ENCODE data around the gene CHRNA1. TPM values are rescaled to one million over a fixed set of nuclear protein-coding genes. Genes with fewer than 3 reads are reported as not detected.

Gene CHRNA1
- total RNA-seq, 1 experiment from 2014 or later: not detected

GRCh38 chr2:174748948-174749347, 15.3 kb downstream of the CHRNA1 start:
- H3K27me3 Mint-ChIP-seq (ENCODE audit: unreplicated experiment): peaks cover 22% of the 10 kb centered on the region
- no peaks in the 10 kb centered on the region for H3K36me3 Mint-ChIP-seq (ENCODE audit: insufficient read depth, unreplicated experiment)
- intact Hi-C loops (cut with micrococcal nuclease; ENCODE audit: unreplicated experiment): loop anchor here (2.0 kb wide), 1 partner anchor 48 kb away; no protein-coding TSS in a partner anchor

DNA sequence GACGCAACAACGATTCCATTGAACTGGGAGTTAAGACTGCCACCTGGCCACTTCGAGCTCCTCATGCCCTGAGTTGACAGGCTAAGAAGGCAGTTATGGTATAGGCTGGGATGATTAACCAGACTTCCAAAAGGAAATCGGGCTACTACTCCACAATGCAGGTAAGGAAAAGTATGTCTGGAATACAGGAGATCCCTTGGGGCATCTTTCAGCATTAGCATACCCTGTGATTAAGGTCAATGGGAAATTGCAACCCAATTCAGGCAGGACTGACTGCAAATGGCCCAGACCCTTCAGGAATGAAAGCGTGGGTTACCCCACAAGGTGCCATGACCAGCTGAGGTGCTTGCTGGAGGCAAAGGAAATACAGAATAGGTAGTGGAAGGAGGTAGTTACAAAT, 19.1 kb downstream of the CHRNA1 start:
- Mint-ChIP-seq H3K27ac (ENCODE audit: unreplicated experiment) (no peak overlapping the region), H3K4me3 (ENCODE audit: low read depth, unreplicated experiment) (no peak overlapping the region), H3K27me3 (ENCODE audit: unreplicated experiment) (peaks cover 50% of the 10 kb centered on the region), H3K4me1 (ENCODE audit: low read depth, unreplicated experiment) (no peaks in the 10 kb centered on the region), H3K9me3 (ENCODE audit: low read depth, unreplicated experiment) (no peaks in the 10 kb centered on the region), H3K36me3 (ENCODE audit: insufficient read depth, unreplicated experiment) (no peaks in the 10 kb centered on the region)
- BruUV-seq (replicated peaks): no TSS peak
- no peak for DNase-seq
- TF ChIP-seq CTCF (IDR thresholded peaks at IDR 0.05; ENCODE audit: unreplicated experiment): no peak
- intact Hi-C loops (cut with micrococcal nuclease; ENCODE audit: unreplicated experiment): no loop called here
- CTCF ChIA-PET: no interaction called here

More at GRCh38 chr2:174748948-174749347, 15.3 kb downstream of the CHRNA1 start:
- H3K4me3 Mint-ChIP-seq (ENCODE audit: low read depth, unreplicated experiment): no peak overlapping the region
- H3K9me3 Mint-ChIP-seq (ENCODE audit: low read depth, unreplicated experiment): no peaks in the 10 kb centered on the region
- H3K27ac Mint-ChIP-seq (ENCODE audit: unreplicated experiment): no peak overlapping the region
- peak; percentile 74 for TF ChIP-seq CTCF (IDR thresholded peaks at IDR 0.05; ENCODE audit: unreplicated experiment)
- H3K4me1 Mint-ChIP-seq (ENCODE audit: low read depth, unreplicated experiment): no peaks in the 10 kb centered on the region
- DNase-seq: peak; percentile 86
- BruUV-seq (replicated peaks): no TSS peak
- CTCF ChIA-PET: interaction anchor here (0.5 to 1.8 kb wide), 19 partner anchors 12 to 1743 kb away, joined by 3 to 14 read pairs (median 3); partner anchors contain the start of gene CHRNA1

DNA sequence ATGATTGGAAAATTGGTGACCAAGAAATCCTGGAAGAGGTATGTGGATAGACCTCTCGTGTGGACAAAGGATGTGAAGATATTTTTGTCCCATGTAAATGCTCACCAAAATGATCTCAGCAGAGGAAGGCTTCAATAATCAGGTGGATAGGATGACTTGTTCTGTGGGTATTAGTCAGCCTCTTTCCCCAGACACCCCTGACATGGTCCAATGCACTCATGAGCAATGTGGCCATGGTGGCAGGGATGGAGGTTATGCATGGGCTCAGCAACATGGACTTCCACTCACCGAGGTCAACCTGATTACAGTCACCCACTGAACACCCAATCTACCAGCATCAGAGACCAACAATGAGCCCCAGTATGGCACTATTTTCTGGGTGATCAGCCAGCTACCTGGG, 20.2 kb downstream of the CHRNA1 start:
- BruUV-seq (replicated peaks): no TSS peak
- CTCF ChIA-PET: no interaction called here
- Mint-ChIP-seq H3K27me3 (ENCODE audit: unreplicated experiment) (peaks cover 50% of the 10 kb centered on the region), H3K4me3 (ENCODE audit: low read depth, unreplicated experiment) (no peak overlapping the region), H3K36me3 (ENCODE audit: insufficient read depth, unreplicated experiment) (no peaks in the 10 kb centered on the region), H3K9me3 (ENCODE audit: low read depth, unreplicated experiment) (no peaks in the 10 kb centered on the region), H3K27ac (ENCODE audit: unreplicated experiment) (no peak overlapping the region), H3K4me1 (ENCODE audit: low read depth, unreplicated experiment) (no peaks in the 10 kb centered on the region)
- no peak for DNase-seq
- intact Hi-C loops (cut with micrococcal nuclease; ENCODE audit: unreplicated experiment): no loop called here
- no peak for TF ChIP-seq CTCF (IDR thresholded peaks at IDR 0.05; ENCODE audit: unreplicated experiment)

DNA sequence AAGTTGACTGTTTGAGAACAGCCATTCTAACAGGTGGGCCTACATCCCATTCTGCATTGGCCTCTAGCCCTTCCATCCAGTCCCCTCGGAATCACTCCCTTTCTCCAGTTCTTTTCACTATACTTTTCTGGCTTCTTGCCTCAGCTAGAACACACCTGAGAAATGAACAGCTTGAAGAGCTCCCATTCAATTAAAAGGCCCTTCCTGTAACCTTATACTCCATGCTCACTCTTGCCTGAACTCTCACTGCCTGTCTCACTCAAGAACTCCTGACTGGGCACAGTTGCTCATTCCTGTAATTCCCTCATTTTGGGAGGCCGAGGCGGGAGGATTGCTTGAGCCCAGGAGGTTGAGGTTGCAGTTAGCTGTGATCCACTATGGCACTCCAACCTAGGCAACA, 23.6 kb downstream of the CHRNA1 start:
- H3K9me3 Mint-ChIP-seq (ENCODE audit: low read depth, unreplicated experiment): no peaks in the 10 kb centered on the region
- intact Hi-C loops (cut with micrococcal nuclease; ENCODE audit: unreplicated experiment): no loop called here
- CTCF ChIA-PET: no interaction called here

More for the DNA sequence above, 23.6 kb downstream of the CHRNA1 start:
- H3K36me3 Mint-ChIP-seq (ENCODE audit: insufficient read depth, unreplicated experiment): no peaks in the 10 kb centered on the region
- H3K4me1 Mint-ChIP-seq (ENCODE audit: low read depth, unreplicated experiment): no peaks in the 10 kb centered on the region
- peaks cover 59% of the 10 kb centered on the region for H3K27me3 Mint-ChIP-seq (ENCODE audit: unreplicated experiment)
- no peak overlapping the region for H3K4me3 Mint-ChIP-seq (ENCODE audit: low read depth, unreplicated experiment)
- H3K27ac Mint-ChIP-seq (ENCODE audit: unreplicated experiment): no peak overlapping the region
- BruUV-seq (replicated peaks): no TSS peak
- no peak for TF ChIP-seq CTCF (IDR thresholded peaks at IDR 0.05; ENCODE audit: unreplicated experiment)
- DNase-seq: no peak
